CD14-positive monocyte (primary cell): ENCODE results near the gene AOPEP. TPM values are rescaled to one million over a fixed set of nuclear protein-coding genes. Genes with fewer than 3 reads are reported as not detected.

ENCODE experiments used
- DNase-seq, 3 donors: peaks; one replicate each; pipeline ENCODE4 v3.0.0-alpha.2; 2011 to 2022
- H2AFZ ChIP-seq: 2 replicates; pipeline ENCODE4 v1.6.0; 2012; ENCODE audit warnings: mild to moderate bottlenecking, low read depth, low read length, inconsistent platforms; ENCODE audit not compliant: insufficient read depth, poor library complexity, severe bottlenecking
- H3K27ac ChIP-seq, 2 donors: 1 replicate in 1 of 2; 2 replicates in 1 of 2; pipeline ENCODE4 v1.5.1; 2012 to 2013; ENCODE audit warnings: low read length in 2 of 2, control low read depth in 1 of 2, inconsistent platforms in 1 of 2, low read depth in 1 of 2, mild to moderate bottlenecking in 1 of 2
- H3K27me3 ChIP-seq, 2 donors: one replicate each; pipeline versions ENCODE4 v1.6.0 to v1.6.1; 2011 to 2013; ENCODE audit warnings: low read length in 2 of 2; ENCODE audit not compliant: control insufficient read depth in 2 of 2, insufficient read depth in 2 of 2
- H3K36me3 ChIP-seq, 2 donors: replicated peaks in 1 of 2; 1 replicate in 1 of 2; 2 replicates in 1 of 2; pipeline versions ENCODE4 v1.5.1 to v1.6.1; 2012 to 2013; ENCODE audit warnings: low read length in 2 of 2, control low read depth in 1 of 2, inconsistent platforms in 1 of 2, mild to moderate bottlenecking in 1 of 2; ENCODE audit not compliant: insufficient read depth in 2 of 2, control insufficient read depth in 1 of 2
- H3K4me1 ChIP-seq, 2 donors: 1 replicate in 1 of 2; 2 replicates in 1 of 2; pipeline versions ENCODE4 v1.5.1 to v1.6.1; 2012 to 2013; ENCODE audit warnings: low read length in 2 of 2, control low read depth in 1 of 2, inconsistent platforms in 1 of 2, mild to moderate bottlenecking in 1 of 2, moderate library complexity in 1 of 2; ENCODE audit not compliant: insufficient read depth in 2 of 2, control insufficient read depth in 1 of 2
- H3K4me2 ChIP-seq: replicated peaks from 2 replicates; pipeline ENCODE3; 2012; ENCODE audit warnings: low read length, moderate library complexity, mild to moderate bottlenecking; ENCODE audit not compliant: poor library complexity, severe bottlenecking; ENCODE audit errors: extremely low read depth
- H3K4me3 ChIP-seq, 3 experiments: fragments of 200-600 bp in 1 of 3; sonication (generic) in 1 of 3; replicated peaks in 1 of 3; 1 replicate in 2 of 3; 2 replicates in 1 of 3; pipeline ENCODE4 v1.5.1; 2011 to 2013; ENCODE audit warnings: low read length in 3 of 3, mild to moderate bottlenecking in 3 of 3, control low read depth in 2 of 3, low read depth in 2 of 3, inconsistent platforms in 1 of 3, moderate library complexity in 1 of 3
- H3K79me2 ChIP-seq: 2 replicates; pipeline ENCODE4 v1.6.0; 2012; ENCODE audit warnings: mild to moderate bottlenecking, control low read depth, inconsistent platforms, low read length, moderate library complexity; ENCODE audit not compliant: insufficient read depth
- H3K9ac ChIP-seq: 2 replicates; pipeline ENCODE4 v1.6.0; 2017; ENCODE audit warnings: low read length, mild to moderate bottlenecking; ENCODE audit not compliant: insufficient read depth, poor library complexity, severe bottlenecking
- H3K9me3 ChIP-seq, 2 donors: replicated peaks in 1 of 2; 1 replicate in 1 of 2; 2 replicates in 1 of 2; pipeline versions ENCODE4 v1.5.1 to v1.6.1; 2012 to 2013; ENCODE audit warnings: low read length in 2 of 2, control low read depth in 1 of 2; ENCODE audit not compliant: control insufficient read depth in 1 of 2, insufficient read depth in 1 of 2
- H4K20me1 ChIP-seq: 2 replicates; pipeline ENCODE4 v1.6.0; 2012; ENCODE audit warnings: mild to moderate bottlenecking, low read length, control low read depth, moderate library complexity; ENCODE audit not compliant: insufficient read depth
- H3K27ac Mint-ChIP-seq, 7 donors: one replicate each; pipeline ENCODE4 v1.8.0; 2020; ENCODE audit warnings: mild to moderate bottlenecking in 7 of 7, mixed read lengths in 7 of 7, moderate library complexity in 6 of 7, inconsistent platforms in 2 of 7
- H3K27me3 Mint-ChIP-seq, 3 donors: one replicate each; pipeline ENCODE4 v1.8.0; 2021 to 2022; ENCODE audit warnings: low read depth in 3 of 3, mild to moderate bottlenecking in 3 of 3, mixed read lengths in 3 of 3, moderate library complexity in 3 of 3, inconsistent platforms in 1 of 3
- H3K36me3 Mint-ChIP-seq, 2 donors: one replicate each; pipeline ENCODE4 v1.8.0; 2020; ENCODE audit warnings: mixed read lengths in 2 of 2, inconsistent platforms in 1 of 2, mild to moderate bottlenecking in 1 of 2
- H3K4me1 Mint-ChIP-seq: one replicate; pipeline ENCODE4 v1.8.0; 2020; ENCODE audit warnings: mild to moderate bottlenecking, mixed read lengths
- H3K4me3 Mint-ChIP-seq, 2 donors: one replicate each; pipeline ENCODE4 v1.8.0; 2020; ENCODE audit warnings: mild to moderate bottlenecking in 2 of 2, mixed read lengths in 2 of 2, moderate library complexity in 1 of 2
- H3K9me3 Mint-ChIP-seq, 7 donors: one replicate each; pipeline ENCODE4 v1.8.0; 2020 to 2022; ENCODE audit warnings: mixed read lengths in 7 of 7, mild to moderate bottlenecking in 6 of 7, moderate library complexity in 6 of 7, inconsistent platforms in 2 of 7
- WGBS: methylation state at CpG from one replicate; pipeline ENCODE4 v1.1.5; 2013; ENCODE audit warnings: missing lambda C conversion rate; ENCODE audit not compliant: insufficient coverage; 5-methylcytosine and 5-hydroxymethylcytosine counted together
- intact Hi-C, 2 donors: fragments of 100-400 bp; cut with micrococcal nuclease; formaldehyde crosslinking; loops; one replicate each; pipeline versions ENCODE4 v1.15.0 to v1.15.1; 2023
- polyA plus RNA-seq, 3 donors: library from polyadenylated mRNA; depleted of rRNA in 1 of 3; unstranded in 2 of 3; stranded (reverse) in 1 of 3; fragments of 300-500 nt in 2 of 3; fragments of >200 nt in 1 of 3; fragmentation: Illumina TruSeq in 2 of 3; gene quantifications; 1 replicate in 2 of 3; 2 replicates in 1 of 3; pipeline ENCODE4 v1.2.3, GENCODE V29; 2012 to 2021
- TF ChIP-seq, protein P1 (sequence below): fragments of 200-600 bp; IDR thresholded peaks from one replicate; pipeline ENCODE4 v1.8.0; 2022; ENCODE audit warnings: antibody characterized with exemption, mild to moderate bottlenecking

The AOPEP gene
- polyA plus RNA-seq, 3 donors = 3.0 to 4.1 (median 3.1) TPM

DNA sequence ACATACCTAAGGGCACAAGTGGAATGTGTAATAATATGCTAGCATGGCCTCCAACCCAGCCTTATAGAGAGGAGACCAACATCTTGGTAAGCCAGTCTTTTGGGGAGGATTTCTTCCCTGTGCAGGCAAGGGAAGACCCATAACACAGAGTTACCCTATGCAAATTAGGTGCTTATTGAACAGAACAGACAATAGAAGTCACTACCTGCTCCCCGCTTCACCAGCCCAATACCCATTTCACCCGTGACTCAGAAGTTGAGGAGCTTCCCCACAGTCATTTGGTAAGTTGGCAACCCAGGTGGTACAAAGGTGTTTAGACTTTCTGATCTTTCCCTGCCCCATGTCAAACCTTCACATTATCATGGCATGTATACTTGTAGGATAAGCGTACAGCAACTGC lies 44.6 kb downstream of the AOPEP start:
- Mint-ChIP-seq H3K36me3 (peaks cover 13 to 21% of the 10 kb centered on the region in 2 donors), H3K9me3 (peaks cover 0 to 2% (median 0%) of the 10 kb centered on the region in 7 donors), H3K4me1 (no peaks in the 10 kb centered on the region), H3K27me3 (peaks cover 0 to 2% (median 0%) of the 10 kb centered on the region in 3 donors), H3K27ac (no peak overlapping the region), H3K4me3 (no peak overlapping the region)
- Histone ChIP-seq H3K4me3 (no peak overlapping the region), H3K27me3 (no peaks in the 10 kb centered on the region), H3K4me2 (no peak overlapping the region), H3K9ac (no peak overlapping the region), H4K20me1 (no peaks in the 10 kb centered on the region), H3K27ac (no peak overlapping the region), H3K79me2 (no peaks in the 10 kb centered on the region), H3K36me3 (no peaks in the 10 kb centered on the region), H3K4me1 (no peaks in the 10 kb centered on the region), H3K9me3 (no peaks in the 10 kb centered on the region), H2AFZ (no peak overlapping the region)
- WGBS = no CpG with 5 or more reads among the region's 3 CpGs
- no peak for DNase-seq
- TF ChIP-seq, protein P1, sequence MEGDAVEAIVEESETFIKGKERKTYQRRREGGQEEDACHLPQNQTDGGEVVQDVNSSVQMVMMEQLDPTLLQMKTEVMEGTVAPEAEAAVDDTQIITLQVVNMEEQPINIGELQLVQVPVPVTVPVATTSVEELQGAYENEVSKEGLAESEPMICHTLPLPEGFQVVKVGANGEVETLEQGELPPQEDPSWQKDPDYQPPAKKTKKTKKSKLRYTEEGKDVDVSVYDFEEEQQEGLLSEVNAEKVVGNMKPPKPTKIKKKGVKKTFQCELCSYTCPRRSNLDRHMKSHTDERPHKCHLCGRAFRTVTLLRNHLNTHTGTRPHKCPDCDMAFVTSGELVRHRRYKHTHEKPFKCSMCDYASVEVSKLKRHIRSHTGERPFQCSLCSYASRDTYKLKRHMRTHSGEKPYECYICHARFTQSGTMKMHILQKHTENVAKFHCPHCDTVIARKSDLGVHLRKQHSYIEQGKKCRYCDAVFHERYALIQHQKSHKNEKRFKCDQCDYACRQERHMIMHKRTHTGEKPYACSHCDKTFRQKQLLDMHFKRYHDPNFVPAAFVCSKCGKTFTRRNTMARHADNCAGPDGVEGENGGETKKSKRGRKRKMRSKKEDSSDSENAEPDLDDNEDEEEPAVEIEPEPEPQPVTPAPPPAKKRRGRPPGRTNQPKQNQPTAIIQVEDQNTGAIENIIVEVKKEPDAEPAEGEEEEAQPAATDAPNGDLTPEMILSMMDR = no peak
- intact Hi-C loops = no loop called here

DNA sequence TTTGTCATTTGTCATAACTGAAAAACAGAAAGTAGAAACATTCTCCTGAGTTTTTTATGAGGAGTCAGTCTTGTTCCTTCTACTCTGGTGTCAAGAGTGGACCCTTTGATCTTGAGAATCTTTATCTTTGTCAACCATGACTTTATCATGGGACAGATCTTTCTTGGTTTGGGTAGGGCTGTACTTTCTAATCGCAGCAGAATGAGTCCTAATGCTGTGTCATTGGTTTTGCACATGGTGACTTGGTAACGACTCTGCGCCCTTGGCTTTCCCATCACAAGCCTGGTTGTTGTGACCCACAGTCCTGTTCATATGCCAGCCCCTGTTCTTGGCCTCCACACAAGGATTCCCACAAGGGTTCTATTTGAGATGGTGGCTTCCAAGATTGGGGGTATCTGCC lies 45.6 kb downstream of the AOPEP start:
- Mint-ChIP-seq H3K4me3 (no peak overlapping the region), H3K36me3 (peaks cover 11 to 18% of the 10 kb centered on the region in 2 donors), H3K4me1 (no peaks in the 10 kb centered on the region), H3K9me3 (peaks cover 0 to 2% (median 0%) of the 10 kb centered on the region in 7 donors), H3K27ac (no peak overlapping the region), H3K27me3 (peaks cover 0 to 2% (median 0%) of the 10 kb centered on the region in 3 donors)
- TF ChIP-seq, protein P1 = no peak
- Histone ChIP-seq H2AFZ (no peak overlapping the region), H3K36me3 (no peaks in the 10 kb centered on the region), H3K4me1 (no peaks in the 10 kb centered on the region), H3K27me3 (no peaks in the 10 kb centered on the region), H4K20me1 (no peaks in the 10 kb centered on the region), H3K4me2 (no peak overlapping the region), H3K9ac (no peak overlapping the region), H3K27ac (no peak overlapping the region), H3K9me3 (no peaks in the 10 kb centered on the region), H3K4me3 (no peak overlapping the region), H3K79me2 (no peaks in the 10 kb centered on the region)
- 93% methylated on average over 3 of the region's 3 CpGs for WGBS
- no peak for DNase-seq
- intact Hi-C loops = no loop called here
